GM12864 (cell line): ENCODE measurements around the gene LTF.
"Not testable (repeated sequence)": the region's sequence is repeated elsewhere in the genome, so short reads cannot be mapped to it uniquely, and the experiment has no call there.

Experiments used
- DNase-seq: peaks from one replicate; pipeline ENCODE4 v3.0.0-alpha.2; 2011; ENCODE audit warnings: low read depth
- H3K4me3 ChIP-seq: 2 replicates; pipeline ENCODE4 v1.5.1; 2011; ENCODE audit warnings: mild to moderate bottlenecking, low read depth, low read length, control low read depth
- CTCF ChIP-seq: IDR thresholded peaks from 2 replicates; pipeline ENCODE4 v1.5.1; 2011; ENCODE audit warnings: low read depth, mild to moderate bottlenecking, moderate library complexity, low read length, control low read depth, inconsistent platforms; ENCODE audit errors: missing control alignments

The LTF gene

DNA sequence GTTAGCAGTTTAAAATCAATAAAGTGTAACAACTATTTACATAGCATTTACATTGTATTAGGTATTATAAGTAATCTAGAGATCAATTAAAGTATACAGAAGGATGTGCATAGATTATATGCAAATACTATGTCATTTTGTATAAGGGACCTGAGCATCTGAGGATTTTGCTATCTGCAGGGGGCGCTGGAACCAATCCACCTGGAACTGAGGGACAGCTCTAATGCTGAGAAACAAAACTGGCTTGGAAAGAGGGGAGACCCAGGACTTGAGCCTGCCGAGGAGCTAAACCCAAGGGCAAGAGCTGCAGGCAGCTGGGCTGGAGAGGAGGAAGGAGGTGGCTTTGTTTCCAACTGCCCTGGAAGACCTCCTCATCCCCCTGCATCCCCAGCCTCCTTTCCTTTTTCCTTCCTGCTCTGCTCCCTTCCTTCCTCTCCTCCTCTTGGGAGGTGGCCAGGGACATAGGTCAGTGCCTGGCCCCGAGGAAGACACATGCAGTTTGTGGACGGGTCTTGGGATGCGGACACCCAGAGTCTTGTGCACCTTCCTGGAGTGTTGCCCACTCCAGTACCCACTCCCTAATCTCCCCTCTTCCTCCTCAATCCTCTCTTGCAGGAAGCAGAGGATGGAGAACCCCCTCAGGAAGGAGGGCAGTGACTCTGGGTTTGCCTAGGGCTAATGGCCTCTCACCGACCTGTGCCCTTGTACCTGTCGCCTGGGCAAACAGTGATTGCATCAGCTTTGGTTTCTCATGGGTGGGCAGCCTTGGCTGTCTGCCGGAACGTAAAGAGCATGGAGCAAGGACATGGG is 32.2 kb upstream of the LTF start:
- peak; percentile 48 for TF ChIP-seq CTCF
- DNase-seq = peak; percentile 36
- no peak overlapping the region for H3K4me3 ChIP-seq

DNA sequence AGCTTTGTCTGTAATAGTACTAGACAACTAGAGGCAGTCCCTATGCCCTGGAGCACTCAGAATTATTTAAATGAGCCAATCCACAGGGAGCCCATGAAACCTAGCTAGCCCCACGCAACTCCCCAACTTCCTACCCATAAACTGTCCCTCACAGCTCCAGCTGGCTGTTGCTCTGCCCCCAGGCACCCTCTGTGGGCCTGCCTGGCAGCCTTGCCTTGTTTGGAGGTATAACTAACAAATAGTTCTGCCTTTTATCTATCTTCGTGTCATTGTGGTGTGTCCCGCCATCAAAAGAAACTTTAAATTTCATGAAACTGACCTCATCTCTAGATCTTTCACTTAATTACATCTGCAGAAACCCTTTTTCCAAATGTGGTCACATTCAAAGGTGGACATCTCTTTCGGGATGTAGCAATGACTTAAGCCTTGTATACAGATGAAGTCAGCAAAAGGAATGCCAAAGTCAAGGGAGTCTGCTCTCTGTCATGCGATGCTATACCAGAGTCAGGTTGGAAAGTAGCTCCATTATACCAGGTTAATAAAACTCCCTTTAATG is 31.3 kb upstream of the LTF start:
- DNase-seq = no peak
- H3K4me3 ChIP-seq = no peak overlapping the region
- TF ChIP-seq CTCF = no peak

- H3K4me3 ChIP-seq, DNase-seq: not testable (repeated sequence)
Observed at GRCh38 chr3:46494491-46494890, 29.8 kb upstream of the LTF start.

GRCh38 chr3:46492890-46493547 is 28.3 kb upstream of the LTF start:
- no peak overlapping the region for H3K4me3 ChIP-seq
- no peak for TF ChIP-seq CTCF
- no peak for DNase-seq

DNA sequence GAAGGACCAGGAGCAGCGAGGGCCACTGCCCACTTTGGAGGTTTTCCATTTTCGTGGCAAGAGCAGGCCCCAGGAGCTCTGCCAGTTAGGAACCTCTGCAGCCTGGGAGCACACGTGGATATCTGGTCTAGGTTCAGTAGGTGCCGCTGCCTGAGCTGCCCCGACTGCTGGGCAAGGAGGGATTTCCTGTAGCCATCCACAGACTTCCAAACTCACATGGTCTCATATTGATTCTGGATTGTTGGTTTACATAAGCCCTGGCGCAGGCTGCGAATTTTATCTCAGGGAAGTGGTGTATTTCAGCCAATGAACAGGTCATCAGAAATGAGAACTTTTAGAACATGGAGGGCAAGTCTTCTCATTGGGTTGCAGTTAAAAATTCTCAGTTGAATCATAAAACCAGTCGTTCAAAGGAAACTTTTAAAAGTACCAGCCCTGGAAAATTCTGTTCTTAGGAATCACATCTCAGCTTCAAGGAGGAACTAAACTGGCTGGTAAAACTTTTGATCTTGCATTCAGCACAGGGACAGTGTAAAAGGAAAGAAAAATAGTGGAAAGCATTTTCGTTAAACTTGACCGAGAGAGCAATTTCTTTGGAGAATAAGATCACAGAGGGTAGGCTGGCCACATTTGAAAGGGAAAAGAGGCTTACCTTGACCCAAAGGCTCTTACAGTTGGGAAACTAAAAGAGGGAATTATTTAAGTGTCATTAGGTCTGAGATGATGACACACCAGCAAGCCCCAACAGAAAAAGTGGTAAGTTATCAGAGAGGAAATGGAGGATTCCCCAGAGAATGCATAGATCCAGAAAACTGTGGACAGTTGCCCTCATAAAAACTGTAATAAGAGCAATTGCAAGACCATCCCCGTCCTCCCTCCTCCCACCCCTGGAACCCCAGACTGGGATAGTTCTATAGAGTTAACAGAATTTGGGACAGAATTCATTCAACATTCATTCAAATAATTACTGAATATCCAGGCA is 26.7 kb upstream of the LTF start:
- no peak for DNase-seq
- no peak for TF ChIP-seq CTCF
- H3K4me3 ChIP-seq = no peak overlapping the region

DNA sequence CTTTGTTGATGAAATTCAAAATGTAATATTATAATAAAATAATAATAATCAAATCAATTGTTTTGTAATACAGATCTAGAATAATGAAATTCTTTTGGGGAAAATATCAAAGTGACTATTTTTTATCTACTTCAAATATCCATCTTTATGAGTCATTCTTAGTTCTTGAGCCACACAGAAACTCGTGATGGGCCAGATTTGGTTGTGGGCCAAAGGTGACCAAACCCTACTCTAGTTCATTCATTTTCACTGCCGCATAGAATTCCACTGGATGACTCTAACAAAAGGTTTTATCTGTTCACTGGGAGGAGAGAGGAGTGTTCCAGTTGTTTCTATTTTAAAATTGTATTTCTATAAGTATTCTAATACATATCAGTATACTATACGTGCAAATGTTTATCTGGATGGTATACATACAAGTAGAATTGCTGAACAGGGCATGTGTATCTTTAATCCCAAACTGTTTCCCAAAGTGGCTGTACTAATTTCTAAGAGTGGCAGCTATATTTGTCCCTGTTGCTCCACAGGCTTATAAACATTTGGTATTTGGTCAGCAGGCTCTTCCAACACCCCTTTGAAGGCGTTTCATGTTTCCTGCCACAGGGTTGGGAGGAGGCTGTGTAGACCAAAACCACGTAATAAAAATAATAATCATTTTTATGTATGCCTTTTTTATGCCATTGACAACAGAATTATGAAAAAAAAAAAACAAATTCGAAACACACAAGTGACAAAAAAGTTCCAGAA is 25.8 kb upstream of the LTF start:
- DNase-seq = no peak
- H3K4me3 ChIP-seq = no peak overlapping the region
- TF ChIP-seq CTCF = no peak
